HG03565 (cell line): Measurements from ENCODE around the gene MUC6.

Experiments used
- ATAC-seq: cut with Tn5 transposase; IDR thresholded peaks from one replicate; pipeline ENCODE4 v1.9.1; 2021; ENCODE audit warnings: mild to moderate bottlenecking, moderate library complexity; ENCODE audit not compliant: unreplicated experiment

MUC6 gene

GRCh38 chr11:1038361-1038760 is 1.8 kb upstream of the MUC6 start:
- no peak for ATAC-seq

- ATAC-seq = no peak
These were observed 1.1 kb upstream of the MUC6 start for GRCh38 chr11:1037506-1038055.

- ATAC-seq = no peak
These were observed 413 bp upstream of the MUC6 start for GRCh38 chr11:1036931-1037330.

GRCh38 chr11:1035577-1036283 is 788 bp downstream of the MUC6 start:
- no peak for ATAC-seq

- no peak for ATAC-seq
These were observed 1.8 kb downstream of the MUC6 start for GRCh38 chr11:1034456-1035295.

GRCh38 chr11:1034001-1034400 is 2.5 kb downstream of the MUC6 start:
- no peak for ATAC-seq

GRCh38 chr11:1033016-1033798 is 3.3 kb downstream of the MUC6 start:
- no peak for ATAC-seq

- no peak for ATAC-seq
These were observed 4.1 kb downstream of the MUC6 start for GRCh38 chr11:1032310-1032891.

GRCh38 chr11:1031121-1031899 is 5.2 kb downstream of the MUC6 start:
- no peak for ATAC-seq

GRCh38 chr11:1030556-1030955 is 6.0 kb downstream of the MUC6 start:
- ATAC-seq = no peak

- ATAC-seq = no peak
These were observed 6.4 kb downstream of the MUC6 start for GRCh38 chr11:1030086-1030485.

- no peak for ATAC-seq
These were observed 6.9 kb downstream of the MUC6 start for GRCh38 chr11:1029654-1030053.

- ATAC-seq = no peak
These were observed 7.5 kb downstream of the MUC6 start for GRCh38 chr11:1029051-1029450.

- no peak for ATAC-seq
These were observed 7.9 kb downstream of the MUC6 start for GRCh38 chr11:1028616-1029015.

- no peak for ATAC-seq
These were observed 8.3 kb downstream of the MUC6 start for GRCh38 chr11:1028291-1028540.

GRCh38 chr11:1027483-1028290 is 8.8 kb downstream of the MUC6 start:
- ATAC-seq = no peak

GRCh38 chr11:1026641-1027482 is 9.7 kb downstream of the MUC6 start:
- no peak for ATAC-seq

GRCh38 chr11:1026163-1026450 is 10.4 kb downstream of the MUC6 start:
- ATAC-seq = no peak
